Brain pericyte (primary cell): Measurements from ENCODE around the gene NMNAT2.

ENCODE experiments used
- DNase-seq: peaks from one replicate; pipeline ENCODE4 v3.0.0-alpha.2; 2012; ENCODE audit warnings: low read depth, low spot score

Gene NMNAT2

GRCh38 chr1:183214021-183214970 lies 203.9 kb downstream of the NMNAT2 start:
- DNase-seq = no peak

- no peak for DNase-seq
Observed at GRCh38 chr1:183212870-183213269, 205.3 kb downstream of the NMNAT2 start.

GRCh38 chr1:183210681-183211080 lies 207.5 kb downstream of the NMNAT2 start:
- DNase-seq = no peak

GRCh38 chr1:183209533-183210158 lies 208.5 kb downstream of the NMNAT2 start:
- no peak for DNase-seq

- DNase-seq = no peak
Observed at GRCh38 chr1:183206538-183207122, 211.6 kb downstream of the NMNAT2 start.

- no peak for DNase-seq
Observed at GRCh38 chr1:183205196-183205781, 212.9 kb downstream of the NMNAT2 start.

GRCh38 chr1:183203094-183203493 lies 215.1 kb downstream of the NMNAT2 start:
- DNase-seq = no peak

- DNase-seq = no peak
Observed at GRCh38 chr1:183200451-183200850, 217.7 kb downstream of the NMNAT2 start.

GRCh38 chr1:183199304-183199703 lies 218.9 kb downstream of the NMNAT2 start:
- no peak for DNase-seq

- no peak for DNase-seq
Observed at GRCh38 chr1:183198463-183198862, 219.7 kb downstream of the NMNAT2 start.
